HG02981 (cell line): ENCODE measurements around the gene RAB17.
A peak's percentile ranks its signal among the peaks of the same experiment; 100 is the strongest.
"Not testable (repeated sequence)": the region's sequence is repeated elsewhere in the genome, so short reads cannot be mapped to it uniquely, and the experiment has no call there.

Experiments used
- ATAC-seq: cut with Tn5 transposase; IDR thresholded peaks from one replicate; pipeline ENCODE4 v1.9.1; 2021; ENCODE audit warnings: mild to moderate bottlenecking, moderate library complexity; ENCODE audit not compliant: unreplicated experiment

RAB17 gene

DNA sequence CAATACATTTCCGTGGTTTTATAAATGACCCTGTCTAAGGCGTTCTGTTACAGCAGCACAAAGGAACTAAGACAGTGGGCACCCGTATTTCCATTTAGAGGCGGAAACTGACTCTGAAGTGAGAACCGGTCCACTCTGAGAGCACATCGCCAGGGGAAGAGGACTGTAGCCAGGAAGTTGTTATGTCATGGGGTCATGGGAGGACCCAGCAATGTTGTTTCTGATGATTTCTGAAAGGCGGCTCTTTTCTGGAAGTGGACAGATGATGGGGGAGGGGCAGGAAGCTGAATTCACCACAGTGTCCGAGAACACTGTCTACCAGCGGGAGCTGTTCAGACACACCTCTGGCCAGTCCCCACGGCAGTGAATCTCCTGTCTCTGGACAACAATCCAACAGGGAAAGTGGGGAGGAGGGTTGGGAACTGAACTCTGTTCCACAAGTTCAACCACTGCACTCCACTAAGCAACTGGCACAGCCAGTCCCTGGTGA, 34.7 kb upstream of the RAB17 start:
- no peak for ATAC-seq

DNA sequence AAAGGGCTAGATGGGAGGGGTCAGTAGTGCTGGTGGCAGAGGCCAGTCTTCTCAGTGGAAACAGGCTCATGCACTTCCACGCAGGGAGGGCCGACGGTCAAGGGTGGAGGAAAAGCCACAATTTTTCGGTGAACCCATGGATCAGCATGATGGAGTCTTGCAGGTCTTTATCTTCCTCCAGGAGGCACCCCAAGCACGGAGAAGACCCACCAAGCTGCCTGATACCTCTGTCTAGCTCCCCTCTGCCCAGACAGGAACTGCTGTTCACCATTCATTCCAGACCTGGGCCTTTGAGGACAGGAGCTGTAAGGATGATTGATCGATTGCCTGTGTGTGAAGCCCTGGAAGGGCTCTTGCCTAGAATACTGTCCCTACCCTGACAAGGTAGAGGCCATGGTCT, 34.0 kb upstream of the RAB17 start:
- no peak for ATAC-seq

DNA sequence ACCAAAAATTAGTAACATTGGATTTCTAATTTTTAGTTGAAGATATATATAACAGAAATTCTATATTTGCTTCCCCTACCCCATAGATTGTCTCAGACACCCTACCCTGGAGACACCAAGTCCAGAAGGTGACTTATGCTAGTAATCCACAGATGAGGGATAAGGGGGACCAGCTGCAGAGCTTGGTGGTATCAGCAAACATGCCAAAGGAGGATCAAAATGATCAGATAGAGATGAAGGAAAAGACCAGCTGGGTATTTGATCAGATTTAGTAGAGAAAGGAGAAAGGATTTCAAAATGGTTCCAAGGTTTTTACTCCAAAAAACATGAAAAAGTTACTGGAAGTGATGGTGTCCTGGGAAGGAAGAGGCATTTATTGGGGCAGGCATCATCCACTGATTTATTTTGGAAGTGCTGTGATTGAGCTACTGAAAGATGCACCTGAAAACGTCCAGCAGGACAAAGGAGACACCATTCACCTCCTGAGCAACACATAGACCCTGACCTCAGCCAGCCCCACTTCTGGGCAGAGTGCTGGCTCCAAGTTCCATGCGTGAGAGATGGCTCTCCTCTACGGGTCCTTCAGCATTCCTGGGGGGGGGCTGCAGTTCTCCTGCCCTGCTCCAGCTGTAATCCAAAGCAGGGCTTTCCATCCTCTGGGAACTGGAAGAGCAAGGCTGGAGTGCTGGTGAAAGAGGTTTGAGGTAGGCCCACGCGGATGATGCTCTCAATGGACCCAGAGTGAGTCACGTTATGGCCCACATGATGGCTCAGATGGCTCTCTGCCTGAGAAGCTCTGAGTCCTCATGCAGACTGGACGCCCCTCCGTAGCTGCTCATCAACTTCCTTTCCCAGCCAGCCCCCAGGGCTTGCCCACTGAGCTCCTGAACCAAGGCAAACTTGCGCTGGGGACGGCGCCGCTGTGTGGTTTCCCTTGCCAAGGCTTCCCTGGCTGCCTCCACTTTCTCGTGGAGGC, 33.2 kb upstream of the RAB17 start:
- ATAC-seq = no peak

DNA sequence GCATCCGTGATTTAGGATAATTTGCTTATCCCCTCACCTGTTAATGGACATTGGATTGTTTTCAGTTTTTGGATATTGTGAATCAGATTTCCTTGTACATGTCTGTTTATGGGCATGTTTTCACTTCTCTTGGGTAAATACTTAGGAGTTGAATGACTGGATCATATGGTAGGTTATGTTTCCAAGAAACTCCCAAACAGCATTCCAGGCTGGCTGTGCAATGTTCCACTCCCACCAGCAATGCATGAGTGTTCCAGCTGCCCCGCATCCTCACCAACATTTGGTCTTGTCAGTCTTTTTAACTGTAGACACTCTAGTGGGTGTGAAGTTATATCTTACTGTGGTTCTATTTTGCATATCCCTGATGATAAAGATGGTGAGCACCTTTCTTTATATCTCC, 27.9 kb upstream of the RAB17 start:
- ATAC-seq = no peak

DNA sequence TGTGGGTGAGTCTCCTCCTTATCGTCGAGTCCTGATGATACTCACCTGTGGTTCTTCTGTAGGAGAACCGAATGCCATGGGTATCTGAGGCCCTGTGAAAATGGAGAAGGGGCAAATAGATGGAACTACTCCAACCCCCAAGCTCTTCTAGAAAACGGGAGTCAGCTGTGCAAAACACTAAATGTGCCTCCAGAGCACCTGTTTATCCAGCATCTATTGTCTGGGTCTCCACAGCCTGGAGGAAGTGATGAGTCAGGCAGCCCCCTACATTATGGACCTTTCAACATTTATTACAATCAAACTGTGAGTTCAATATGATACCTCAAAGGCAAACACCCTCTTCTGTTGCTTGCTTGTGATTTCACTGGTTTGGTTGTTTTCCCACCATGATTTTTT, 27.1 kb upstream of the RAB17 start:
- no peak for ATAC-seq

DNA sequence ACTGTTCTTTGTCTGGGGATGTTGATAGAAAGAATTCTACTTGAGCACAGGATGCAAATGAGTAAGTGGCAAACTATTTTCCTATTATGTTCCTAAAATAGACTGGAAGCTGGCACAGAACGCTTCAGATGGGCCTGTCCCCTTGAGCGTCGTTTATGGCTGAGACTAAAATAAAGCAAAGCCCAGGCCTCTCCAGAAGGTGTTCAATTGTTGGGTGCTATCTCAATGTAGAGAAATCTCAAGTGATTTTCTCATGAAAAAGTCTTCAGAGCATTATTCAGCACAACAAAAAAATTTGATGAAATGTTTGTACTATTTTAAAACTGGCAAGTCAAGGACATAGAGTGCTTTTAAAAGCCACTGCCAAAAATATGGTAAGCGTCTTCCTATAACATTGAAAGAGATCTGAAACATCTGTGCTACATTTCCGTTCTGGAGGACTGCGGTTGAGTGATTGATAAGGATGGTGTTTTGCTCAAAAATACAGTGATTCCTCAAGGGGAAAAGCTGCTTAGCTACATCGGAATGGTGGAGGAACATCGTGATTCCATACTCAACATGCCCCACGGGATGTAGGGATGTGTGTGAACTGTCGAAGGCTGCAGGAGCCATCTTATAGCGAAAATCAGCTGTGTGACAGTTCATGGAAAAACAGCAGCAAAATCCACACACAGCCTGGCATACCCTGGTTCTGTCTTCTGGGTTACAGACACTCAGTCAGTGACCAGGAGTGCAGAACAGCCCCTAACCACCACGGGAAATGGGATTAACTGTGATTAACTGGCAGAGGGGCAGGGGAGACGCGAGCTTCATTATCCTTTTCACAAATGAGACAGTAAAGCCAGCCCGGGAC, 26.4 kb upstream of the RAB17 start:
- no peak for ATAC-seq

DNA sequence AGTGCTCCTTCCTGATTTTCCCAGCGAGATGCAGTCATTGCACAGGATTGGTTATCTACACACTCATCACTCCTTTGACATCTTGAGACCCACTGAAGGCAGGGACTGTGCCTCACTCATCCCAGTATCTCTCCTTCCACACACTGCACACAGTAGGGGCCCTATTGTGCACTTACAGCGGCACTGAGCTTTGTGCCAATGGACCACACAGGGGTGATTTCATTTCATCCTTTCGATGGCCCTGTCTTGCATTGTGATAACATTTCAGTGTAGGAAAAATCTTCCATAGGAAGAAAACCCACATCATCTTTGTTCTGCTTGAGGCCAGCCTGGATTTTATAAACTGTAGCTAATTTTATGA, 25.8 kb upstream of the RAB17 start:
- no peak for ATAC-seq

DNA sequence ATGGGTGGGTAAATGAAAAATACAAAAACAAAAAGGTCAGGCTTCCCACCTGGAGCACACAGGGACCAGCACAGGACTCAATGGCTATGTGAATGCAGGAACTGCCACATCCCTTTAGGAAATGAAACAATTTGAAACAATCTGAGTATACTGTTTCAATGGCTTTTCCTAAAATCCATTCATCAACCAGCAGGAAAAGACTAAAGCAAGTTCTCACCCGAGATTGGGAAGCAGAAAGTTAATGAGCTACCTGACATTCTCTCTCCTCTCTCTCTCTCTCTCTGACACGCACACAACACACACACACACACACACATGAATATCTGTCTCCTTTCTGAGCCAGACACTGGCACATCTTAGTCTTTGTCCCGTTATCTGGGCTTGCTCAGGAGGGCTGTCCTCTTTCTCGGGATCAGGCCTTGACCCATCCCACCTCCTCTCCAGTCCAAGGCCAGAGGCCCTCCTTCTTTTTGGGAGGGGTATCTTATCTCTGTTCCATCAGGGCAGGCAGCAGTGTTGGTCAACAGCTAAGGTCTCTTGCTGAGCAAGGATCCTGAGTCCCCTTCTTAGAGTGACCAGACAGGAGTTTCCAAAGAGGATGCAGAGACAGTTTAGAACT, 25.2 kb upstream of the RAB17 start:
- ATAC-seq = no peak

DNA sequence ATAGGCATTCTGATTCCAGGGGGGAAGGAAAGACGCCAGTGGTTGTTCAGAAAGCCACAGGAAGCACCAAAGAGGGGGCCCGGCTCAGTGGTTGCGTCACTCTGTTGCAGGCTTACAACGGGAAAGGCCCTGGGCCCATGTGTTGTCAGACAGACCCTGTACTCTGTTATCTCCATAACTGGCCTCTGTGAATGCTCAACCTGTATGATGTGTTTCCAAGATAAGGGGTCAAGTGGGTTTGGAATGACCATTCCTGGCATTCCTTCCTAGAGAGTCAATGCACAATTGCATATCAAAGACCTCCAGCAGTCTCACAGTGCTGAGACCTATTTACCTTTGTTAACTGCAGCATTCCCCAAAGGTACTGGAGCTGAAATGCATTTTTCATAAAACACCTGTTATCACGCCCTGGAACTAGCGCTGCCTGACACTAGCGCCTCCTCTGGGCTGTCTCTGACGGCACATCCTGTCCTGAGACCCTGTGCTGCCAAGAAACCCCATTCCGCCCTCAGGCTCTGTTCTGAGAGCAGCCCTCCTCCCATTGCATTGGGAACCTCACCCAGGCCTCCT, 23.7 kb upstream of the RAB17 start:
- ATAC-seq = no peak

DNA sequence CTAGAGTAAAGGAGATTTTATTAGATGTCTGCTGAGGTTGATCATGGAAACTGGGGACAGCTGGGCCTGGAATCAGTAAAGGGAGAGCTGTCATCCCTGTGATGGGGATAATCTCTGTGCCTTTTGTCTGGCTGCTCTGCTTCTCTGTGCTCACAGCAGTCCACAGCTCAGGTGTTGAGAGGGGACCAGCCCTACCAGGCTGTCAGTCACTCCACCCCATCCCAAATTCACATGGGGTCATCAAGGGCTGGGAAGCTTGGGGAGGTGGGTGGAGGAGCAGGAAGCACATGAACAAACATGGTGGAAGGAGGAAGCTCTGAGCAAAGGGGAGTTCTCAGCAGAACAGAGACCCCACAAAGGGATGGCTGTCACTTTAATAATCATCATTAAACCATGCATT, 23.1 kb upstream of the RAB17 start:
- ATAC-seq = no peak

DNA sequence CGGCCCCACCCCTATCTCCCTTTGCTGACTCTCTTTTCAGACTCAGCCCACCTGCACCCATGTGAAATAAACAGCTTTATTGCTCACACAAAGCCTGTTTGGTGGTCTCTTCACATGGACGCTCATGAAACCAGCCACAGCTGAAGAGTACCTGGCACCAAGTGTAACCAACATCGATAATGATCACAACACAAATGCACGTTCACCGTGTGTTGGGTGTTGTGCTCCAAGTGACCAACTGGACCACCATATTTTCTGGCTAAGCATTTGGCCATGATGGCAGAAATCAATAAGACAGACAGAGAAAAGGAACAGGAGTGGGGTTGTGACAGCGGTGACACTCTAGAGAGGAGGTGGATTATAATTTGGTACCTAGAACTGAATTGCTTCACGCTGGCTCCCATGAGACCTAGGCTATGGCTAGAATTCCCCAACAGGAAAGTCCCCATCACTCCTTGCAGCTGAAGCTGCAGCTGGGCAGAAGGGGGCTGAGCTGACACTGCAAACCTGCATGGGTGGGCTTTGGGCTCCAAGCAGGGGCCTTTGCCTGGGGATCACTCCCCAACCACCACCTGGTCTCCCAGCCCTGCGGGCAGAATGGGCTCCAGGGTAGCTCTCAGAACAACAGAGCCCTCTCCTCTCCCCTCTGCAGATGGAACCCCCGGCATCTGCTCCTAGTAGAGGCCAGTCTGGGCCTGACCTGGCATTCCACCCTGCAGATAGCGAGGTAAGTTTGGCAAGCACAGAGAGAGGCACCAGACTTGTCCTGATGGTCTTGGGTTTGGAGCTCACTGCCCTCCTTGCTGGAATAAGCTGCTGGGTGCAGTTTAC, 22.2 kb upstream of the RAB17 start:
- ATAC-seq = no peak

DNA sequence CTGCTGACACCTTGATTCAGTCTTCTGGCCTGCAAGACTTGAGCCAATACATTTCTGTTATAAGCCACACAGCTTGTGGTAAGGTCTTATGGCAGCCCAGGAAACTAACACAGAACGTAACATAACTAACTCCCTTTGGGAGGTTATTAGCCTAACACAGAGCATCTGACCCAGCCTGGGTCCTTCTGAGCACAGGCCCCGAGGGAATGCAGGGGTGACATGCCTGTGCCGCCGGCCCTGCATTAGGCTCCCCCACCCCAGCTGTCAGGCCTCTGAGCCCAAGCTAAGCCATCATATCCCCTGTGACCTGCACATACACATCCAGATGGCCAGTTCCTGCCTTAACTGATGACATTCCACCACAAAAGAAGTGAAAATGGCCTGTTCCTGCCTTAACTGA, 16.0 kb upstream of the RAB17 start:
- ATAC-seq = not testable (repeated sequence)

DNA sequence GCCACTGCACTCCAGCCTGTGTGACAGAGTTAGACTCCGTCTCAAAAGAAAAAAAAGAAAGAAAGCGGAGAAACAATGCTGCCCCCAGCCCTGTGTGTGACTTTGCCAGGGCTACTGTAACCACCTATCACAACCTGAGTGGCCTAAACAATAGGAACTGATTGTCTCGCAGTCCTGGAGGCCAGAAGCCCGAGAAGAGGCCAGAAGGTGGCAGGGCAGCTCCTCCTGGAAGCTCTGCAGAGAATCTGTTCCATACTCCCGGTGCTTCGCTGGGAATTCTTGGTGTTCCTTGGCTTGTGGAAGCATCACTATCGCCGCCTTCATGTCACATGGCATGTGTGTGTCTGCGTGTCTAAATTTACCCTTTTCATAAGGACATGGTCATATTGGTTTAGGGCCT, 14.4 kb upstream of the RAB17 start:
- ATAC-seq = no peak

DNA sequence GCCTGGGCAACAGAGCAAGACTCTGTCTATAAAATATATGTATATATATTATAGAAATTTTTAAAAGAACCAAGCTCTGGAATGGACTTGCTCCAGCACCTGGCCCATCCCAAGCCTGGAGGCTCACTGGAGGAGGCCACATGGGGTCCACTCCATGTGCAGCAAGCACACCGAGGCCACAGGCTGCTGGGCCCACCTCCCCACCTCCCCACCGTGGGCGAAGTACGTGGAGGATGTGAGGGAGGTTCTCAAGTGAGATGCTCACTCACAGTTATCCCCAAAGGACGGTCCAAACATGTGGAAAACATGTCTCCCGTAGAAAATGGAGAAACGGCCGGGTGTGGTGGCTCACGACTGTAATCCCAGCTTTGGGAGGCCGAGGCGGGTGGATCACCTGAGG, 13.9 kb upstream of the RAB17 start:
- ATAC-seq = no peak

DNA sequence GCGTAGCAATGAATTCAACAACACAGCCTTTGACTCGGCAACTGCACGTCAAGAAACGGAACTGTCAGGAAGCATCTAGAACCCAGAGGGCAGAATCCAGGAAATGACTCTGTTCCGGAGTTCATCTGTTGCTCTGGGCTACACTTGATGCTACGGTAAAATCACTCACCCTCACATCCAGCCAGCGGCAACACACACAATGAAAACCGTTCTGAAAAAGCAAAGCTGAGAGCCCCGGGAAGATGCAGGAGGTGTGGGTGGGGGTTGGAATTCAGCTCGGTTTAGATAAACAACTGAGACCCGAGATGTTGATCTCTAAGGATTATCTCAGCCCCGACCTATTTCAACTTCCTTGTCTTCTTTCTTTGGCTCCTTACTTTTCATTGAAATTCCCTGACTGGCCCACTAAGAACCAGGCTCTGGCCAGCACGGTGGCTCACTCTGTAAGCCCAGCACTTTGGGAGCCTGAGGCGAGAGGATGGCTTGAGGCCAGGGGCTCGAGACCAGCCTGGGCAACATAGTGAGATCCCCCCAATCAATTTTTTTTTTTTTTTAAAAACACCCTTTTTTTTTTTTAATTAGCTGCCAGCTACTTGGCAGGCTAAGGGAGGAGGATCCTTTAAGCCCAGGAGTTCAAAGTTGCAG, 13.3 kb upstream of the RAB17 start:
- ATAC-seq = peak; percentile 57

DNA sequence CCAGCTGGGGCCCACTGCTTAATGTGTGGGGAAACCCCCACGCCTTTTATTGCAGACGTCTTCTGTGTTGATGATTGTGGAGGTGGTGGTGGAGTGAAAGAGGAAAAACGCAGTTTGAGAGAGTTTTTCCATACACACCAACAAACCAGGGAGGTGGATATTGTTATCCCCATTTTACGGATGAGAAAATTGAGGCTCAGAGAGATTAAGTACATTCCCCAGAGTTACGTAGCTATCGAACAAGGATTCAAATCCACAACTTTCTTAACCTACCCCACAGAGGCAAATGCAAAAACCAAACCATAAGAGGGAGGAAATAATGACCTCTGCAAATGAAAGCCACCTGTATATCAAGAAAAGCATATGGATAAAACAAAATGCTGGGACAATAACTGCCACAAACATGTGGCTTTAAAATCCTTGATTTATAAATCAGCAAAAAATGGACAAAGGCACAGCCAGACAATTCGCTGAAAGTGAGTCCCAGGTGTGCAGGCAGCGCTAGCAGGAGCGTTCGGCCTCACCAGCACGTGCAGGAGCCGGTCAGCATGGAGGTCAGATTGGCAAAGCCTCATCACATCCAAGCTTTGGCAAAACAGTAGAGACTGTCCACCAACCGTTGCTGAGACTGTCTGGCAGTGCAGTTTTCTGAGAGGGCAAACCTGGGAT, 12.6 kb upstream of the RAB17 start:
- ATAC-seq = no peak

DNA sequence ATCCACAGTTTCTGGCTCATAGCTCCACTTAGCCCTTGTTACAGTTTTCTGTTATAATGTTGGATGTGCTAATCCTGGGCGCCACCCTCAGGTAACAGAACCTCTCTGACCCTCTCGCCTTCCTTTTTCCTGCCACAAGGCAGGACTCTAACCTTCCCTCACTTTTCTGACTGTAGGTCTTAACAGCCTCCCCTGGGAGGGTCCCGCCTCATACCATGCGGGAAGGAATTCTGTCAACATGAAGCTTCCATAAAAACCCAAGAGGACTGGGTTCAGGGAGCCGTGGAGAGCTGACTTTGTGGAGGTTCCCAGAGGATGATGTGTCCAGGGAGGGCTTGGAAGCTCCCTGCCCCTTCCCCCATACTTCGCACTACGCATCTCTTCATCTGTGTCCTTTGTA, 11.9 kb upstream of the RAB17 start:
- no peak for ATAC-seq

DNA sequence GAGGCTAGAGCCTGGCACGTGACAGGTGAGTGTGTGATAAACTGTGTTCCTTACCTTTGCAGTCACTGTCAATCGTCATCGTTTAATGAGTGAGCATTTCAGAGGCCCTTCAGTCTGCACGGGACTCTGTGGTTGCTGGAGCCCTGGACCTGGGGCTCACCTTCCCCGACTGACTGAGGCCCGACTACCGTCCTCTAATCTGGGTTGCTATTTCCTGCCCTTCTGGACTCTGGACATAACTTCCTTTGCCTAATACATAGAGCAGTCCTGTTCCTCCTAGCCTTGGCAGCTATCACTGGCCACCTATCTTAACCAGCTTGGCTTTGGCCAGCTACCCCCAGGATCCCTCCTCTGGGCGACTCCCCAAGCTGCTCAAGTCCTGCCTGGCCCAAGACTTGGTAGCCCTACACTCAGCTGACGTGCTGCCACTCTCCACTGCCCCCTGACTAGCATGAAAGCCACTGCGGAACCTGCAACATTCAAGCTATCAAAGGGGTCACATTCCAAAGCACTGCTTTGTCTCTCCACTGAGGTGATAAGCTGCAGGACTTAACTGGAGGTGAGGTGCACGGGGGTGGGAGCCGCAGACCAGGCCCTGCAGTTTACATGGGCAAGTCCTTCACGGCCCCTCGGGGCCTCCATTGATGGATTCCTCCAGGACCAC, 11.1 kb upstream of the RAB17 start:
- no peak for ATAC-seq
